Thyroid gland (tissue), 4 donors: ENCODE measurements around the gene NNT. TPM values are rescaled to one million over a fixed set of nuclear protein-coding genes. Genes with fewer than 3 reads are reported as not detected.

ENCODE experiments used
- DNase-seq, 2 donors: peaks; one replicate each; pipeline ENCODE4 v3.0.0-alpha.2; 2019
- H3K27ac ChIP-seq, 3 donors: fragments of 200-600 bp; sonication (generic); 1 replicate in 2 of 3; 2 replicates in 1 of 3; pipeline ENCODE4 v1.5.1; 2016 to 2019; ENCODE audit warnings: mild to moderate bottlenecking in 1 of 3, moderate library complexity in 1 of 3
- H3K27me3 ChIP-seq: fragments of 200-600 bp; sonication (generic); one replicate; pipeline ENCODE4 v1.5.1; 2019
- H3K36me3 ChIP-seq, 2 donors: fragments of 200-600 bp; sonication (generic); one replicate each; pipeline ENCODE4 v1.5.1; 2016 to 2019
- H3K4me1 ChIP-seq, 2 donors: fragments of 200-600 bp; sonication (generic); one replicate each; pipeline ENCODE4 v1.5.1; 2017 to 2019
- H3K4me3 ChIP-seq, 3 donors: fragments of 200-600 bp; sonication (generic); replicated peaks in 1 of 3; 1 replicate in 2 of 3; 2 replicates in 1 of 3; pipeline ENCODE4 v1.5.1; 2016; ENCODE audit warnings: mild to moderate bottlenecking in 1 of 3
- H3K9me3 ChIP-seq: fragments of 200-600 bp; sonication (generic); one replicate; pipeline ENCODE4 v1.5.1; 2017
- POLR2A ChIP-seq, 2 donors: fragments of 450-650 bp; IDR thresholded peaks; one replicate each; pipeline ENCODE4 v1.6.1; 2017; ENCODE audit warnings: antibody characterized with exemption in 2 of 2, mild to moderate bottlenecking in 2 of 2, moderate library complexity in 1 of 2
- WGBS, 2 donors: methylation state at CpG; one replicate each; pipeline ENCODE4 v1.1.5; 2017; 5-methylcytosine and 5-hydroxymethylcytosine counted together
- intact Hi-C: fragments of 100-400 bp; cut with DNase I; formaldehyde crosslinking; loops from one replicate; pipeline ENCODE4 v1.15.1; 2023
- total RNA-seq, 4 donors: library from RNA; depleted of rRNA; stranded (reverse); fragments of >200 nt; gene quantifications; one replicate each; pipeline ENCODE4 v1.2.3, GENCODE V29; 2016
- TF ChIP-seq, protein P1 (sequence below), 6 experiments: fragments of 200-600 bp in 3 of 6; fragments of 450-650 bp in 3 of 6; sonication (generic) in 3 of 6; IDR thresholded peaks; one replicate each; pipeline ENCODE4 v1.5.1; 2016 to 2019; ENCODE audit warnings: antibody characterized with exemption in 6 of 6, mild to moderate bottlenecking in 2 of 6, inconsistent platforms in 1 of 6, moderate library complexity in 1 of 6

Gene NNT
- total RNA-seq, 4 donors from 2014 or later: 95.7 to 125 (median 104) TPM

DNA sequence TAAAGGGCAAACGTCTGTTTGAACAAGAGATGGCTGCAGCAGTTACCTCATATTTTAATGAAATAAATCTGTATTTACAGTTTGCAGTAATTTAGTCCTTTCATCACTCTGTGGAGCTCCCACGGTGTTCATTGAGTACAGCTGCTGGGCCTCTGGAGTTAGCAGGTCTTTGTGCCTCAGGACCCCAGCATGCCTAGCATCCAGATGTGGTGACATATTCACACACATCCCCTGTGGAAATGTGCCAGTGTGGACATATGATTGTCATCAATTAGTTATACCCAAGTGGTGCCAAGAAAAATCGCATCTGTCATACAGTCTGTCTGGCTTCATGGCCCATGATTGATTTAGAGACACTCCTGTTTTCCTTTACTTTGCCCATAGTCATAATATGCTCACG is 77.3 kb downstream of the NNT start:
- no peaks in the 10 kb centered on the region for H3K27me3 ChIP-seq
- no peaks in the 10 kb centered on the region for H3K9me3 ChIP-seq
- peaks cover 0 to 4% of the 10 kb centered on the region in 2 donors for H3K36me3 ChIP-seq
- no peak for DNase-seq
- H3K4me1 ChIP-seq: no peaks in the 10 kb centered on the region
- H3K4me3 ChIP-seq: no peak overlapping the region
- H3K27ac ChIP-seq: no peak overlapping the region
- 90 to 91% methylated on average over 4 of the region's 4 CpGs for WGBS, 2 donors
- TF ChIP-seq, protein P1, sequence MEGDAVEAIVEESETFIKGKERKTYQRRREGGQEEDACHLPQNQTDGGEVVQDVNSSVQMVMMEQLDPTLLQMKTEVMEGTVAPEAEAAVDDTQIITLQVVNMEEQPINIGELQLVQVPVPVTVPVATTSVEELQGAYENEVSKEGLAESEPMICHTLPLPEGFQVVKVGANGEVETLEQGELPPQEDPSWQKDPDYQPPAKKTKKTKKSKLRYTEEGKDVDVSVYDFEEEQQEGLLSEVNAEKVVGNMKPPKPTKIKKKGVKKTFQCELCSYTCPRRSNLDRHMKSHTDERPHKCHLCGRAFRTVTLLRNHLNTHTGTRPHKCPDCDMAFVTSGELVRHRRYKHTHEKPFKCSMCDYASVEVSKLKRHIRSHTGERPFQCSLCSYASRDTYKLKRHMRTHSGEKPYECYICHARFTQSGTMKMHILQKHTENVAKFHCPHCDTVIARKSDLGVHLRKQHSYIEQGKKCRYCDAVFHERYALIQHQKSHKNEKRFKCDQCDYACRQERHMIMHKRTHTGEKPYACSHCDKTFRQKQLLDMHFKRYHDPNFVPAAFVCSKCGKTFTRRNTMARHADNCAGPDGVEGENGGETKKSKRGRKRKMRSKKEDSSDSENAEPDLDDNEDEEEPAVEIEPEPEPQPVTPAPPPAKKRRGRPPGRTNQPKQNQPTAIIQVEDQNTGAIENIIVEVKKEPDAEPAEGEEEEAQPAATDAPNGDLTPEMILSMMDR (IDR thresholded peaks at IDR 0.05): no peak
- TF ChIP-seq POLR2A (IDR thresholded peaks at IDR 0.05): no peak
- intact Hi-C loops: no loop called here

DNA sequence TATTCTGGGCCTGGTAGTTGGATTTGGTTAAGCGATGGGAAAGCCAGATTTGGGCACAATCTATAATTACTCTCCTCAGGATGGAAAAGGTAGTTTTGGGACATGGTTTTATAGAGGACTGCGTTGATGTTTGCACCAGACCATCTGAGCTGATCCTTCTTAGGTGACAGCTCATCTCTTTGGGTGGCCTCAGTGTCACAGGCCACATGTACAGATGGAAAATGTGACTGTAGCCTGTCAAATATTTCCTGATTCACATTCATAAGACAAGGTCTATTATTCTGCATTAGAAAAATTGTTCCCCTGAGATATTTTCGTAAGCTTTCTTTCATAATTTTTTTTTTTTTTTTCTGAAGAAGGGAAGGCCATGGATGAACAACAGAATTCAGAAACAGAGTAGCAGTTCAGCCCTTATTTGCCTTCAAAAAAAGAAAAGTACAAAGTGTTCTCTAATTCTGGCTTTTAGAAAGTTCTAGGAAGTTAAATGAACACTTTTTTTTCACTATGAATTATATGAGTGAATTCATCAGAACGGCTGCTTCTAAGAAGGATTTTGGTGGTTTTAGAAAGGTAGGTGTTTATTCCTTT is 81.0 kb downstream of the NNT start:
- Histone ChIP-seq H3K9me3 (no peaks in the 10 kb centered on the region), H3K27me3 (no peaks in the 10 kb centered on the region), H3K27ac (no peak overlapping the region), H3K36me3 (no peaks in the 10 kb centered on the region), H3K4me1 (no peaks in the 10 kb centered on the region), H3K4me3 (no peak overlapping the region)
- 74 to 83% methylated on average over 4 of the region's 4 CpGs for WGBS, 2 donors
- intact Hi-C loops: no loop called here
- no peak for DNase-seq
- TF ChIP-seq, protein P1 (IDR thresholded peaks at IDR 0.05): no peak
- no peak for TF ChIP-seq POLR2A (IDR thresholded peaks at IDR 0.05)

DNA sequence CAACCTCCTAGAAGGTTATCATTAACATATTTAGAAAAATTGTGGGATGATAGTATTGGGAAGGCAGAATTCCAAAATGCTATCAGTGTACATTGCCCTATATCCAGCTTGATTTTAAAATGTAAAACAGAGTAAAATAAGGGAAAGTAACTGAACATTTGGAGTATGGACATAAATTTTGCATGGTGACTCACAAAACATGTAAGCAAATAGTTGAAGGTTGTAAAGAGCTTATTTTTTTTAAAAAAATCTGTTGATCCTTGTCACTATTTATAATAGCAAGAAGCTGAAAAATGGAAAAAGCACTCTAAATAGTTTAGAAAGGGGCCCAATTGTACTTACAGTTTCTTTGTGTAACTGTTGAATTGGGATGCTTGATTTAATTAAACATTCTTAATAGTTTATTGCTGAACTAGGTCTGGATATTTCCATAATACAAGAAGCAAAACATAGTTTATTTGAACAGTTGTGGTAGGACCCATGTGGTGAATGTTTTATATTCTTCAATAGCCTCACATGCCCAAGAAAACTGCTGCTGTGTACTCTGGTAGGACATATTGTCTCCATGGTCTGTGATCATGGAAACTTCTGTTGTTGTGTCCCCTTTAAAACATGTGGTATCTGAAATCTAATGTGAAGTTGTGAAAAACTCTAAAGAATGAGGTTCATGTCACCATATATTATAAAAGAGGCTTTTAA is 82.4 kb downstream of the NNT start:
- Histone ChIP-seq H3K27ac (no peak overlapping the region), H3K4me1 (no peaks in the 10 kb centered on the region)

DNA sequence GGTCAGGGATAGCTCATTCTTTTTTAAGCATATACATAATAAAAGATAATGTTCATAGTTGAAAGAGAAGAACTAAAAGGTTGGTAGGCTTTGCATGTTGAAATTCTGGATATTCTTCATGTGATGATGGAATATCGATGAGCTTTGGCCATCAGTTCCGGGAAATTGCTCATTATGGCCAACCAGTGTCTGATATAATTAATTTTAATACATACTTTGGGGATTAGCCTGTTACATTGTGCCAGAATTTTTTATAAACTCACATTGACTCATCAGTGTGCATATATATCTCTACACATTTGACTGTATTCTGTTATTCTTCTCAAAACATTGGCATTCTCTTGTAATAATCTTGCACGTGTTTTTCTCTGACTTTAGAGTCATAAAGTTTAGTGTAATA is 84.3 kb downstream of the NNT start:
- TF ChIP-seq, protein P1 (IDR thresholded peaks at IDR 0.05): no peak
- no peak for TF ChIP-seq POLR2A (IDR thresholded peaks at IDR 0.05)
- Histone ChIP-seq H3K36me3 (no peaks in the 10 kb centered on the region), H3K9me3 (no peaks in the 10 kb centered on the region), H3K4me1 (no peaks in the 10 kb centered on the region), H3K27ac (no peak overlapping the region), H3K27me3 (no peaks in the 10 kb centered on the region), H3K4me3 (no peak overlapping the region)
- DNase-seq: no peak
- intact Hi-C loops: no loop called here
- WGBS, 2 donors: 81 to 91% methylated on average over 3 of the region's 3 CpGs

More for the DNA sequence above, 82.4 kb downstream of the NNT start:
- TF ChIP-seq, protein P1 (IDR thresholded peaks at IDR 0.05): no peak
- no peak for TF ChIP-seq POLR2A (IDR thresholded peaks at IDR 0.05)
- Histone ChIP-seq H3K36me3 (no peaks in the 10 kb centered on the region), H3K4me3 (no peak overlapping the region), H3K9me3 (no peaks in the 10 kb centered on the region), H3K27me3 (no peaks in the 10 kb centered on the region)
- intact Hi-C loops: no loop called here
- no peak for DNase-seq

DNA sequence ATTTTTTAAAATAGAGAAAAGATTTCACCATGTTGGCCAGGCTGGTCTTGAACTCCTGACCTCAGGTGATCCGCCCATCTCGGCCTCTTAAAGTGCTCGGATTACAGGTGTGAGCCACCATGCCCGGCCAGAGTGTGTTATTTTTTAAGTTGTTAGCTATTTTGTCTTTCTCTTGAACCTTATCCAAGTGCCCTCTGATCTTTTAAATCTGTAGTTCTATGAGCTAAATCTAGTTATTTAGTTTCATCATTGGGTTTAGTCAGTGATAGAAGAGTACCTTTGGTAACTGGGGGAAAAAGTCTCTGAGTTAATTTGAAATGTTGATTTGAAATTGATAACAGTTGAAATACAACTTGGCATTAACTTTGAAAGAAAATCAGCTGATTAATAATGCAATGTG is 88.3 kb downstream of the NNT start:
- Histone ChIP-seq H3K27me3 (no peaks in the 10 kb centered on the region), H3K4me1 (no peaks in the 10 kb centered on the region), H3K27ac (no peak overlapping the region), H3K4me3 (no peak overlapping the region), H3K9me3 (no peaks in the 10 kb centered on the region), H3K36me3 (no peaks in the 10 kb centered on the region)
- intact Hi-C loops: no loop called here
- DNase-seq: no peak
- TF ChIP-seq POLR2A (IDR thresholded peaks at IDR 0.05): no peak
- TF ChIP-seq, protein P1 (IDR thresholded peaks at IDR 0.05): no peak
- WGBS, 2 donors: 87 to 91% methylated on average over 4 of the region's 4 CpGs
